Panc1 (cell line): Measurements from ENCODE around the gene CTSS. TPM values are rescaled to one million over a fixed set of nuclear protein-coding genes. Genes with fewer than 3 reads are reported as not detected.

Source experiments
- ATAC-seq: fragments of 200-7000 bp; cut with Tn5 transposase; 2 replicates; pipeline ENCODE4 v1.9.1; 2020; ENCODE audit warnings: mild to moderate bottlenecking, moderate library complexity
- BruUV-seq: library from RNA; stranded (reverse); fragments of 400-500 nt; replicated peaks from 2 replicates; lab custom pipeline; 2021; lab: Mats Ljungman, UMichigan
- CTCF ChIA-PET: fragments of 300-600 bp; sonication (Branson Sonifier 250); formaldehyde crosslinking; loops from one replicate; lab custom pipeline; 2022; ENCODE audit warnings: antibody characterized with exemption; lab: Charles Lee
- POLR2A ChIA-PET: fragments of 300-600 bp; sonication (Branson Sonifier 250); formaldehyde crosslinking; loops from one replicate; lab custom pipeline; 2022; ENCODE audit warnings: antibody characterized with exemption; lab: Charles Lee
- DNase-seq: peaks from one replicate; pipeline ENCODE4 v3.0.0-alpha.2; 2010; ENCODE audit warnings: low read depth, low spot score
- H3K27ac ChIP-seq: 2 replicates; pipeline ENCODE4 v1.5.1; 2011; ENCODE audit warnings: mild to moderate bottlenecking, low read length, inconsistent platforms
- H3K27me3 ChIP-seq: fragments of 200-500 bp; sonication (Bioruptor generic); 2 replicates; pipeline ENCODE4 v1.6.0; 2014; ENCODE audit warnings: low read length, inconsistent platforms; ENCODE audit not compliant: control insufficient read depth, insufficient read depth
- H3K36me3 ChIP-seq: fragments of 200-500 bp; sonication (Bioruptor generic); 2 replicates; pipeline ENCODE4 v1.5.1; 2014; ENCODE audit warnings: inconsistent platforms, mild to moderate bottlenecking, low read length, moderate library complexity; ENCODE audit not compliant: control insufficient read depth, insufficient read depth
- H3K4me1 ChIP-seq: 2 replicates; pipeline ENCODE4 v1.5.1; 2011; ENCODE audit warnings: inconsistent platforms, mild to moderate bottlenecking, low read length, moderate library complexity; ENCODE audit not compliant: control insufficient read depth, insufficient read depth
- H3K4me3 ChIP-seq, 2 experiments: 2 replicates each; pipeline ENCODE4 v1.5.1; 2011 to 2012; ENCODE audit warnings: low read depth in 2 of 2, low read length in 2 of 2, mild to moderate bottlenecking in 2 of 2, inconsistent platforms in 1 of 2, moderate library complexity in 1 of 2
- H3K9me3 ChIP-seq: fragments of 200-500 bp; sonication (Bioruptor generic); 2 replicates; pipeline ENCODE4 v1.5.1; 2014; ENCODE audit warnings: low read depth, mild to moderate bottlenecking, inconsistent platforms, low read length, moderate library complexity; ENCODE audit not compliant: control insufficient read depth, insufficient read depth
- CTCF ChIP-seq: fragments of 450-650 bp; IDR thresholded peaks from 2 replicates; pipeline ENCODE4 v1.5.1; 2017; ENCODE audit warnings: mild to moderate bottlenecking
- POLR2AphosphoS5 ChIP-seq: IDR thresholded peaks from 2 replicates; pipeline ENCODE4 v1.6.1; 2012; ENCODE audit warnings: mild to moderate bottlenecking, low read depth, low read length, moderate library complexity
- REST ChIP-seq, 2 experiments: IDR thresholded peaks; 2 replicates each; pipeline ENCODE4 v1.6.1; 2011 to 2012; ENCODE audit warnings: low read depth in 2 of 2, control low read depth in 1 of 2, low read length in 1 of 2, mild to moderate bottlenecking in 1 of 2, moderate library complexity in 1 of 2; ENCODE audit not compliant: insufficient read depth in 1 of 2
- SIN3A ChIP-seq: IDR thresholded peaks from 2 replicates; pipeline ENCODE4 v1.6.1; 2012; ENCODE audit warnings: low read depth, mild to moderate bottlenecking, low read length, moderate library complexity, borderline replicate concordance; ENCODE audit not compliant: insufficient read depth
- TCF7L2 ChIP-seq: IDR thresholded peaks from 2 replicates; pipeline ENCODE4 v1.6.1; 2011; ENCODE audit warnings: mild to moderate bottlenecking, low read depth, low read length, inconsistent platforms
- in situ Hi-C: cut with HindIII; loops from 2 replicates; pipeline ENCODE4 v1.10.0; 2016; ENCODE audit warnings: low sequenced_read_pairs, low pct_unique_long_range_greater_than_20kb
- intact Hi-C: fragments of 100-400 bp; cut with micrococcal nuclease; formaldehyde crosslinking; loops from one replicate; pipeline ENCODE4 v1.10.0; 2022; ENCODE audit not compliant: unreplicated experiment
- total RNA-seq: library from RNA; stranded (reverse); gene quantifications from one replicate; pipeline ENCODE4 v1.2.1, GENCODE V29; 2021; ENCODE audit not compliant: unreplicated experiment

CTSS gene
- total RNA-seq, 1 experiment from 2014 or later, result 5.1 TPM

DNA sequence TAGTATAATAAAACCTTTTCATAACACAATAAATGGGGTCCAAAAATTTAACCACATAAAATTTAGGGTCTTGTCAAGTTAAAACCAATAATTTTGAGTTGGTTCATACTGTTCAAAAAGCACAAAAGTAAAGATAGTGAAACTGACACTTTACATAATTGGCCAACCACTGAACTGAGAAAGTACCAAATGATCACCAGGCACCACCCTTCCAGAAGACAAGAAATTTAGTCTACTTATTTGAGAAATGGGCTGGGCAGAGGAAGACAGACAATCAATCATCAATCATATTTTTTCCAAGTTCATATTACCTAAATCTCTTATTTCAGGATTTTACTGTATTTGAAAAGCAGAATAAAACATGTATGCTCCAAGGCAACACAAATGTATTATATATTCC lies 62.2 kb downstream of the CTSS start:
- H3K27ac ChIP-seq, result no peak overlapping the region
- H3K9me3 ChIP-seq, result no peaks in the 10 kb centered on the region
- in situ Hi-C loops (no loop called here), intact Hi-C loops (no loop called here)
- ATAC-seq (no peak), DNase-seq (no peak)
- no peak overlapping the region for H3K4me3 ChIP-seq
- H3K4me1 ChIP-seq, result no peaks in the 10 kb centered on the region
- BruUV-seq, result no TSS peak
- CTCF ChIA-PET, result no interaction called here
- TF ChIP-seq SIN3A (no peak), REST (IDR thresholded peaks at IDR 0.05; ENCODE audit: insufficient read depth in 1 of 2, low read depth in 2 of 2, low read length in 1 of 2) (no peak), POLR2AphosphoS5 (no peak), TCF7L2 (no peak), CTCF (no peak)
- H3K36me3 ChIP-seq, result no peaks in the 10 kb centered on the region
- POLR2A ChIA-PET, result interaction anchor here (0.7 kb wide), 1 partner anchor 76 kb away, joined by 3 read pairs; no protein-coding TSS in a partner anchor
- H3K27me3 ChIP-seq, result peaks cover 3% of the 10 kb centered on the region; the same call in 1 of the 2 replicates

GRCh38 chr1:150696995-150697927 lies 68.3 kb downstream of the CTSS start, which contains the start of gene GOLPH3L:
Gene GOLPH3L (minus strand): TSS chr1:150697154. CDS start chr1:150694838, 2,316 bp downstream.
- DNase-seq (peak; percentile 98), ATAC-seq (peak; percentile 100)
- in situ Hi-C loops, result no loop called here
- Histone ChIP-seq H3K36me3 (peaks cover 10% of the 10 kb centered on the region), H3K4me3 (peak within 1 kb of the TSS; percentile 81 to 83), H3K27ac (peak within 1 kb of the TSS; percentile 90), H3K9me3 (no peaks in the 10 kb centered on the region), H3K4me1 (peaks cover 8% of the 10 kb centered on the region; the same call in 1 of the 2 replicates), H3K27me3 (peaks cover 3% of the 10 kb centered on the region; the same call in 1 of the 2 replicates)
- peak; percentile 74; the same call in 1 of the 2 replicates for TF ChIP-seq POLR2AphosphoS5
- 0 out of 2 replicates have a peak, but pooled peaks have one; percentile 14 for TF ChIP-seq SIN3A
- no peak for TF ChIP-seq REST (IDR thresholded peaks at IDR 0.05; ENCODE audit: insufficient read depth in 1 of 2, low read depth in 2 of 2, low read length in 1 of 2)
- CTCF ChIA-PET, result interaction anchor here (0.6 kb wide), 2 partner anchors 248 to 604 kb away, joined by 3 to 4 read pairs; no protein-coding TSS in a partner anchor
- no TSS peak for BruUV-seq
- POLR2A ChIA-PET, result interaction anchor here (0.5 to 1.0 kb wide), 9 partner anchors 10 to 939 kb away, joined by 3 to 12 read pairs (median 4); partner anchors contain the start of genes MCL1 and RPRD2
- intact Hi-C loops, result no loop called here
